ACC112 (cell line): Measurements from ENCODE around the gene GRID1.

ENCODE experiments used
- H2AFZ ChIP-seq: fragments of 200-600 bp; sonication (generic); one replicate; pipeline ENCODE4 v1.6.0; 2017; ENCODE audit warnings: antibody characterized with exemption, low read length; ENCODE audit not compliant: unreplicated experiment
- H3K27ac ChIP-seq: fragments of 200-600 bp; sonication (generic); 2 replicates; pipeline ENCODE4 v1.5.1; 2014; ENCODE audit warnings: low read depth, mild to moderate bottlenecking, antibody characterized with exemption, low read length, moderate library complexity
- H3K27me3 ChIP-seq: fragments of 200-600 bp; sonication (generic); 2 replicates; pipeline ENCODE4 v1.6.1; 2014; ENCODE audit warnings: mild to moderate bottlenecking, antibody characterized with exemption, low read length, moderate library complexity, mixed read lengths; ENCODE audit not compliant: insufficient read depth
- H3K36me3 ChIP-seq: fragments of 200-600 bp; sonication (generic); 2 replicates; pipeline ENCODE4 v1.6.1; 2016; ENCODE audit warnings: mild to moderate bottlenecking, antibody characterized with exemption, low read length, moderate library complexity, mixed read lengths; ENCODE audit not compliant: insufficient read depth
- H3K4me1 ChIP-seq: fragments of 200-600 bp; sonication (generic); one replicate; pipeline ENCODE4 v1.6.1; 2016; ENCODE audit warnings: low read length, mixed read lengths; ENCODE audit not compliant: insufficient read depth, unreplicated experiment, control insufficient read depth
- H3K4me3 ChIP-seq: fragments of 200-600 bp; sonication (generic); 2 replicates; pipeline ENCODE4 v1.5.1; 2014; ENCODE audit warnings: mild to moderate bottlenecking, low read depth, low read length
- H3K79me2 ChIP-seq: fragments of 200-600 bp; sonication (generic); one replicate; pipeline ENCODE4 v1.6.0; 2016; ENCODE audit warnings: low read length; ENCODE audit not compliant: control insufficient read depth, unreplicated experiment, insufficient read depth

Gene GRID1

DNA sequence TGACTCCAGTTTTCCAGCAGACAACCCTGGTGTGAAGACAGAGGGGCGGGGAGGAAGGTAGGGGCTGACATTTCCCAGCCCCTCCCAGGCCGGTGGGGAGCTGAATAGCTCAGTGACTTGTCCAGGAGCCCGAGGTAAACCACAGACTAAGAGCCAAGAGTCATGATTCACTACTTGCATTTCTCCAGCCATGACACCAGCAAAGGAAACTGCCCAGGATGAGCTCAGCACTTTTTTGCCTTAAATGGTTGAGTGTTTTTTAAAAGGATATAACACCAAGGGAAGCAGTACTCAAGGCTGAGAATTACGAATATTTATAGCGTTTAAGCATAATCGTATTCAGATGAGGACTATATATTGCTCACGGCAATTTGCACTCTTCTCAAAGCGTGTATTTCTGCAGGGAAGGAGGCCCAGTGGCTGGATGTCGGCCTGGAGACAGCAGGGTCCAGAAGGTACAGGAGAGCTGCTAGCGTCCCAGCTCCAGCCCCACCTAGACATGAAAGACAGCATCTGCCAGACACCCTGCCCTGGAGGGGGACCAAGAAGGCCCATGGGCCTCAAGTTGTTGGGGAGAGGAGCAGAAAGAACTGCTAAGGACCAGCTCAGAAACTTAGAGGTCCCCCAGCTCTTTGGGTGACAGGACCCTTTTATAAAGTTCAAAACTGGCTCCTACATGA lies 141.4 kb downstream of the GRID1 start:
- no peak overlapping the region for H3K4me3 ChIP-seq
- H3K27ac ChIP-seq = no peak overlapping the region
- no peaks in the 10 kb centered on the region for H3K4me1 ChIP-seq
- H3K79me2 ChIP-seq = no peaks in the 10 kb centered on the region
- H3K36me3 ChIP-seq = no peaks in the 10 kb centered on the region
- no peaks in the 10 kb centered on the region for H3K27me3 ChIP-seq
- no peak overlapping the region for H2AFZ ChIP-seq

DNA sequence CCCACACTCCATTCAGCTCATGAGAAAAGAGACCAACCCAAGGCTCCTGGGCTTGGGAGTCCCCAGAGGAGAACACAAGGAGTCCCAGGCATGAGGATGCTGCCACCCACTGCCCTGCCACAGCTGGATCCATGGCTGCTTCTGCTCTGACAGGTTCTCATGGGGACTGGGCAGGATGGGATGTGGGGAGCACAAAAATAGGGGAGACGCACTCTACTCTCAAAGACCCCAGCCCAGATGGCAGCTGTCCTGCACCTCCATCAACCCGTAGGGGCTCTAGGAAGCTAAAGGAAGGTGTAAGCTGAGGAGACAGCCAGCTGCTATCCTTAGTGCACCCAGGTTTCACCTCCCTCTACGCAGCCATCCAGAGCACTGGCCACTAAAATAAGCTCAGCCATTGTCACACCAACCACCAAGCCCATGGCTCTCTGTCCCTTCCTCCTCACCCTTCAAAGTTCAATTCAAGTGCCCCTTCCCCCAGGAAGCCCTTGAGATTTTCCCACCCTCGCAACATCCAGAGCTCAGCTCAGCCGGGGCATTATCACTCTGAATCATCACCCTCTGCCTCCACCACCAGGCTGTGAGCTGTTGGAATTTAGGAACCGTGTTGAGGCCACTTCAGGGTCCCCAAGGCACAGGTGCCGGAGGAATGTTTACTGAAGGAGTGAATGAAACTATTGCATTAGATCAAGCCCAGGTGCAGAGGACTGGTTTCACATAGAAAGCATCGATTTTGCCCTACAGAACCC lies 142.1 kb downstream of the GRID1 start:
- no peak overlapping the region for H3K27ac ChIP-seq
- H3K36me3 ChIP-seq = no peaks in the 10 kb centered on the region
- H3K4me1 ChIP-seq = no peaks in the 10 kb centered on the region
- H3K4me3 ChIP-seq = no peak overlapping the region
- H3K27me3 ChIP-seq = no peaks in the 10 kb centered on the region
- no peaks in the 10 kb centered on the region for H3K79me2 ChIP-seq
- no peak overlapping the region for H2AFZ ChIP-seq

DNA sequence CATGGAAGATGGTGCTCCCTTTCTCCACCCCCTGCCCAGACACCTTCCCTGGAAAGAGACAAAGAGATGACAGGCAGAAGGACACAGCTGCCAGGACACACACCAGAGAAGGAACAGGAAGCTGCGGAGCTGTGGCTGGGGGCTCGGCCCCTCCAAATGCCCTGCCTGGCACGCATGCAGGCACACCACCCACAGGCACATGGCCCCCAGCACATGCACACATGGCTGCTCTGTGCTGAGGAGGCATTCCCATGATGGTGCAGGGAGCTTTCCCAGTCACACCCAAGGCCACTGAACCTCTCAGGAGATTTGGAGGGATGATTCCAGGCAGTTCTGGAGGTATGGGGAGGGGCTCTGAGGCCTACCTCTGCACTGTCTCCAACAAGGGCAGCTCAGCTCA lies 143.3 kb downstream of the GRID1 start:
- H3K27ac ChIP-seq = no peak overlapping the region
- H3K79me2 ChIP-seq = no peaks in the 10 kb centered on the region
- no peak overlapping the region for H3K4me3 ChIP-seq
- no peaks in the 10 kb centered on the region for H3K4me1 ChIP-seq
- H2AFZ ChIP-seq = no peak overlapping the region
- no peaks in the 10 kb centered on the region for H3K27me3 ChIP-seq
- H3K36me3 ChIP-seq = no peaks in the 10 kb centered on the region

DNA sequence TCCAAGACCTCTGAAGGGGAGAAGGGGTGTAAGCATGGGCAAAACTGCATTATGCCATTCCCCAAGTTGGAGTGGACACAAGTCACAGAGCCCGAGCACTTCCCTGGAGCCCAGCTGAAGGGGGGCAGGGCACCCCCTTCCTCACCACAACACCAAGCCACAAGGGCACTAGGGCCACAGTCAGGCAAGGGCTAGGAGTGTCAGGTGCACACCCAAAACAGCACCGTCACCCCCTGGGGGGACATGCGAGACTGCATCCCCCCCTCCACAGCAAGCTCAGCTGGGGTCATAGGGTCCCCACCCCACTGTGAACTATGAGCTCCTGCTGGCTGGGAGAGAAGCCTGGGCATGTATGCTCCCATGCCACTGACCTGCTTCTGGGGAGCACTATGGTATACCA lies 143.9 kb downstream of the GRID1 start:
- no peaks in the 10 kb centered on the region for H3K27me3 ChIP-seq

DNA sequence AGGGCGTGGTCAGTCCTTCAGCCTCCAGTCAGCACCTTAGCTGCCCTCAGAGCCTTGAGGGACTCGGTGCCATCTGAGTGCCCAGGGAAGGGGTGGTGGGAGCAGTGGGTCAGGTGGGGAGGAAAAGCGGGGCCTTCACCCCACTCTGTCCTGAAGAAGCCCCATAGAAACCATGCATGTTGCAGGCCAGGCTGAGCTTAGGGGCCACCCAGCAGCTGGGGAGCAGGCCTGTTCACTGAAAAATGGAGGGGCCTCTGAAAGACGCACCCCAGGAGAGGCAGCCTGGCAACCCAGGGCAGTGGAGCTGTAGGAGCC lies 144.3 kb downstream of the GRID1 start:
- no peak overlapping the region for H2AFZ ChIP-seq
- H3K4me3 ChIP-seq = no peak overlapping the region
- H3K4me1 ChIP-seq = no peaks in the 10 kb centered on the region
- no peak overlapping the region for H3K27ac ChIP-seq
- no peaks in the 10 kb centered on the region for H3K27me3 ChIP-seq
- no peaks in the 10 kb centered on the region for H3K36me3 ChIP-seq
- no peaks in the 10 kb centered on the region for H3K79me2 ChIP-seq

More for the DNA sequence above, 143.9 kb downstream of the GRID1 start:
- no peaks in the 10 kb centered on the region for H3K4me1 ChIP-seq
- no peak overlapping the region for H3K4me3 ChIP-seq
- no peaks in the 10 kb centered on the region for H3K36me3 ChIP-seq
- H3K79me2 ChIP-seq = no peaks in the 10 kb centered on the region
- H3K27ac ChIP-seq = no peak overlapping the region
- no peak overlapping the region for H2AFZ ChIP-seq

DNA sequence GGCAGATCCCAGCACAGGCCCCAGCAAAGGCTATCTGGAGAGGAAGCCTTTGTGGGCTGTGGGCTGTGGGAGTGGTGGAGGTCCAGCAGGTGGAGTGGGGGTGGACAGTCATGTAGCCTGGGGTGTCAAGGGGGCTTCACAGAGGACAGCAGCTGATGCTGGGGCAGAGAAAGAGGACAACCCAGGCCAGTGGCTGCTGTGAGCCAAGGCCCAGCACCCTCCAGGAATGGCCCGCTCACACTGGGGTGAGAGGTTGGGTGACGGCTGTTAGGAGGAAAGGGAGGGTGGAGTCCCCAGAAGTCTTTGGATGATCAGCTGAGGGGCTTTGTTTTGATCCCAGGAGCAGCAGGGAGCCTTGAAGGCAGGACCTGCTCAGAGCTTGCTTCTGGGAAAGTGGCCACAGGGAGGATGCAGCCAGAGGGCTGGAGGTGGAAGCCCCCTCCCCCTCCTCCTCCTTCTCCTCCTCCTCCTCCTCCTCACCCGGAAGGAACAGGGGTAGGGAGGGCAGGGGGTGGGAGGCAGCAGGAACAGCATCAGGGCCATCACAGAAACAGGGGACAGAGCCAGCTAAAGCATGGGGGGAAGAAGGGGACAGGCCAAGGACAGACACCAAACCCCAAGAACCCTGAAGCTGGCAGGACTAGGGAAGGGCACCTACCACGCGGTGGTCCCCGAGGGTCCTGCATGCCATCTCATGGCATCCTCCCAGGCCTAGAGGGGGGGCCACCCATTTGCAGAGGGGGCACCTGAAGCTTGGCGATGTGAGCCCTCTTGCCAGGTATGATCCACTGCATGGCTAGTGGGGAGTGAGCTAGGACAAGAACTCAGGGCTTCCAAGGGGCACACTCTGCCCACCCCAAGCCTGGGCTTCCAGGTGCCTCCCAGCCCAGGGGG lies 144.9 kb downstream of the GRID1 start:
- Histone ChIP-seq H3K27ac (no peak overlapping the region), H3K79me2 (no peaks in the 10 kb centered on the region), H3K4me3 (no peak overlapping the region), H3K36me3 (no peaks in the 10 kb centered on the region), H2AFZ (no peak overlapping the region), H3K27me3 (no peaks in the 10 kb centered on the region), H3K4me1 (no peaks in the 10 kb centered on the region)

DNA sequence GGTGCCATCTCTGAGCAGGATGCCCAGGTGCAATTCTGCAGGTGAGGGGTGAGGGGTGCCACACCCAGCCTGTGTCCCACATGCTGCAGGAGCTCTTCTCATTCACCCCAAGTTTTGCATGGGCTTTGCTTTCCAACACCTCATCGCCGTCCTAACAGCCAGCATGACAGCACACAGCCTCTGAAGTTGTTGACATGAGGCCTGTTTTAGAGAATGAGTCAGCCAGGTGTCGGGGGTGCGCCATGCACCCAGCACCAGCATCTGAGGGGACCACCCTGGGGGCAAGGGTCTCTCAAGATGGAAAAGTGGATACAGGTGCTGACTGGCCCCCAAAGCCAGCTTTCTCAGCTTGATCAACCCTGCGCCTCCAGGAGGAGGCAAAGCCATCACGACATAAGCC lies 146.0 kb downstream of the GRID1 start:
- no peak overlapping the region for H3K4me3 ChIP-seq
- H3K79me2 ChIP-seq = no peaks in the 10 kb centered on the region
- no peaks in the 10 kb centered on the region for H3K27me3 ChIP-seq
- no peaks in the 10 kb centered on the region for H3K4me1 ChIP-seq
- no peak overlapping the region for H3K27ac ChIP-seq
- H3K36me3 ChIP-seq = no peaks in the 10 kb centered on the region
- H2AFZ ChIP-seq = no peak overlapping the region

DNA sequence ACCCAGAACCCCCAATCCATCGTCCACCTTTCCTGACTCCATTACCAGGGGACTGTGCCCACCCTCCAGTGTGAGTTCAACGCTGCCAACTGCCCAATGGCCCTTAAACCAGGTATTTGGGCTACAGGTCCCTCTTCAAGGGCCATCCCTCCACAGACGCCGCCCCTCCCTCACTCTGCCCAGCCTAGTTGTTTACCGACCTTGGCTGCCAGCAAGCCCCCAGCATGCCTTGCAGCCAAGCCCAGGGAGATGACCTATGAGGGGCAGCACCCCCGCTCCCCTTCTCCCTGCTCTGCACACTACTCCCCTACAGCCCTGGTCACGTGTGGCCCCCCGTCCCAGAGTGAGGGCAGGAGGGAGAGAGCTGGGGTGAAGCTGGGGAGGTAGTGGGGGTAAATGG lies 147.3 kb downstream of the GRID1 start:
- H3K36me3 ChIP-seq = no peaks in the 10 kb centered on the region
- no peaks in the 10 kb centered on the region for H3K79me2 ChIP-seq
- H3K27ac ChIP-seq = no peak overlapping the region

DNA sequence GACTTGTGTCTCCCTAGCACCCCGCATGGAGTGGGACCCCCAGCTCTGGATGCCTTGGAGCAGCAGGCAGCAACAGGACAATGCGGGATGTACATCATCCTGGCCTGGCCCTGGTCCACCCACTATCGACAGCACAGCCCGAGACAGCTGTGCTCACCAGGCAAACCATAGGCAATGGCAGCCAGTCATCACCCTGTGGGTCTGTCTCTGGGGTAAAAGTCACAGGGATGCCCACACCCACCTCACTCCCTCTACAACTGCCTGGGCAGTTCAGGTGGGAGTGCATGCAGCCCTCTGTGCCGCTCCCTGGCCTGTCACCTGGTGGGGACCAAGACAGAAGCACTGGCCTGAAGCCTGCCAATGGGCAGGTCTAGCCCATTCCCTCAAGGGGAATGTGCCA lies 147.8 kb downstream of the GRID1 start:
- Histone ChIP-seq H3K27me3 (no peaks in the 10 kb centered on the region), H3K27ac (no peak overlapping the region), H2AFZ (no peak overlapping the region), H3K79me2 (no peaks in the 10 kb centered on the region), H3K4me3 (no peak overlapping the region), H3K4me1 (no peaks in the 10 kb centered on the region), H3K36me3 (no peaks in the 10 kb centered on the region)

More for the DNA sequence above, 147.3 kb downstream of the GRID1 start:
- Histone ChIP-seq H3K4me3 (no peak overlapping the region), H3K4me1 (no peaks in the 10 kb centered on the region), H3K27me3 (no peaks in the 10 kb centered on the region), H2AFZ (no peak overlapping the region)

DNA sequence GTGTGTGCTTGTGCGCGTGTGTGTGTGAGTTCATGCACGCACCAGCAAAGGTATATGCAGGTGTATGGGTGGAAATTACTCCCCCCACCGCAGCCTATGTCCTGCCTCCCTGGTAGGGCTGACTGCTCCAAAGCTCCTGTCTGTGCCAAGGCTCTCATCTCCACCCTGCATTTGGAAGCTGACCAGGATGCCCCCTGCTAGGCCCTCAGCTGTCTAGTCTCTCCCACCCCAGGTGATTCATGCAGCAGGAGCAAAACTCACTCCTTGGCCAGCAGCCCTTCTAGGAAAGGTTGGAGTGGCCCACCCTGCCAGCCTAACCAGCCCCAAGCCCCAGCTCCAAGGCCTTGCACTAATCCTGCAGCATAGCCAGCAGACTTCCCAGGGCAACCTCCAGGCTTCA lies 148.4 kb downstream of the GRID1 start:
- Histone ChIP-seq H3K79me2 (no peaks in the 10 kb centered on the region), H2AFZ (no peak overlapping the region), H3K4me1 (no peaks in the 10 kb centered on the region), H3K27me3 (no peaks in the 10 kb centered on the region), H3K36me3 (no peaks in the 10 kb centered on the region), H3K27ac (no peak overlapping the region), H3K4me3 (no peak overlapping the region)
